ENCODE measurements around the gene TMEM30A.
A peak's percentile ranks its signal among the peaks of the same experiment; 100 is the strongest.

TMEM30A gene

DNA sequence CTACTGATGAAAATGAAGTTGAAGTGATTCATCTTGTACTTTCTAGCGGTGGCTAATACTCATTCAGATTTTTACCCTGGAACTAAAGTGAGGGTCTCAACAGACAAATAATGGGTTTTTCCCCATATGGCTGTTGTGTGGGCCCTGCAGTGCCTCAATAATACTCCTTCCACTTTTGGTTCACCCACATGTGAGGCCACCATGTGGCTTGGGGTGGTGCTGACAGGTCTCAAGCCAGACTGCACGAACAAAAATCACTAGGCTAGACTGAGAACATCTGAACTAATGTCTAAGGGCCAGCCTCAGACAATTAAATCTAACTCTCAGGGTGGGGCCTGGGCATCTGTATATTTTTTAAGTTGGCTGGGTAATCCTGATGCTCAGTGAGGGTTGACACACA is 70.9 kb downstream of the TMEM30A start:
- DNase-seq (ENCODE audit: low read depth), result no peak
- TF ChIP-seq CTCF (conservative IDR thresholded peaks at IDR 0.05; ENCODE audit: low read depth, low read length), result peak; percentile 8
- H3K4me3 ChIP-seq (ENCODE audit: low read length), result no peak overlapping the region

- DNase-seq (ENCODE audit: low read depth), result no peak
- no peak for TF ChIP-seq CTCF (conservative IDR thresholded peaks at IDR 0.05; ENCODE audit: low read depth, low read length)
- H3K4me3 ChIP-seq (ENCODE audit: low read length), result no peak overlapping the region
These were observed 71.5 kb downstream of the TMEM30A start for GRCh38 chr6:75213112-75213511.

DNA sequence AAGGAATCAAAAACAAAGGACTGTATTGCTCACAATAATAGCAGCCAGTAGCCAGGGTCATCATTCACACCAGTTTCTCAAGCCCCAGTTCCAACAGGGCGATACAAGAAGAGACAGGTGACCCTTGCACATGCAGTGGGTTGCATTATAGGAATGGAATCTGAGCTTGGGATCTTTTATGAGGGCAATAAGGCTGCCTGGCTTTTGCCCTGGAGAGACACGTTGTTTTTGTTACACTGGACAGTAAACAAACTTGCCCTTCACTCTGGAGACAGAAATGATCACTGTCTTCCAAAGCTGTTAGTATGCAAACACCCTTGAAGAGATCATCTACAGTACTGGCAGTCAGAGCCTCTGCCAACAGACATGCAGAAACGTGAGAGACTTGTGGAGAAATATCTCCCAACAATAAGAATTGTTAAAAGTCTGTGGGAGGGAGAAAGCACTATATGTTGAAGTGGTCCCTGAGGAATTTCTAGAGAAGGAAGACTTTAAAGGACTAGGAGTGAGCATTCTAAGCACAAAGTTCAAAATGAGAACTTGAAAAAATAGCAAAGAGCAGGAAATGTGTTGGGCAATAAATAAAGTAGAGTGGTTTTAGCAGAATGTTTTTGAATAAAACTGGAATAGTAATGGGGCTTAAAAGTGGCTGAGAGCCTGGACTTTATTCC is 72.5 kb downstream of the TMEM30A start:
- no peak for DNase-seq (ENCODE audit: low read depth)
- no peak overlapping the region for H3K4me3 ChIP-seq (ENCODE audit: low read length)
- TF ChIP-seq CTCF (conservative IDR thresholded peaks at IDR 0.05; ENCODE audit: low read depth, low read length), result no peak

DNA sequence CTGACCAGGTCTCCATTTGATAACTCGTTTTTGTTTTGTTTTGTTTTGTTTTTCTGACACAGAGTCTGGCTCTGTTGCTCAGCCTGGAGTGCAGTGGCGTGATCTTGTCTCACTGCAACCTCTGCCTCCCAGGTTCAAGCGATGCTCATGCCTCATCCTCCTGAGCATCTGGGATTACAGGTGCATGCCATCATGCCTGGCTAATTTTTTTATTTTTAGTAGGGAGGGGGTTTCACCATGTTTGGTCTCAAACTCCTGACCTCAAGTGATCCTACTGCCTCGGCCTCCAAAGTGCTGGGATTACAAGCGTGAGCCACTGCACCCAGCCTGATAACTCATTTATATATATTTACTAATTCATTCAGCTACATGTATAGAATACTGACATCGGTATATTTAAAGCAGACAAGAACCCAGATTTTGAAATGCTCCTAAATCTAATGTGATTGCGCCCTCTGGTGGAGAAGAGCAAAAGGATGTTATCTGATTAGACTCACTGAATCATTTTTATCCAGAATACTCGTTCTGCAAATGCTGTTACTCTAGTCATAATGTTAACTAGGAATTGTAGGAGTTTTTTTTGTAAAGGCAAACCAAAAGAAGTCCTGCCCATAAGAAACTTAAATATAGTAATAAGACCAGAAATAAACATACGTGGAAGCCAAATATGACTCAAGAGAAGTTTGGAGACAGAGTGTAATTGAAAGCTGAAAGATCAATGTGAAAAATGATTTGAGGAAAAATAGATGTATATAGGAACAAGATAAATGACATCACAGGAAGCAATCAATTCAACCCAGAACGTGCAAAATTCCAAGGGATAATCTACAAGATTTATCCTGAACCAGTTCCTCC is 73.5 kb downstream of the TMEM30A start:
- H3K4me3 ChIP-seq (ENCODE audit: low read length), result no peak overlapping the region

DNA sequence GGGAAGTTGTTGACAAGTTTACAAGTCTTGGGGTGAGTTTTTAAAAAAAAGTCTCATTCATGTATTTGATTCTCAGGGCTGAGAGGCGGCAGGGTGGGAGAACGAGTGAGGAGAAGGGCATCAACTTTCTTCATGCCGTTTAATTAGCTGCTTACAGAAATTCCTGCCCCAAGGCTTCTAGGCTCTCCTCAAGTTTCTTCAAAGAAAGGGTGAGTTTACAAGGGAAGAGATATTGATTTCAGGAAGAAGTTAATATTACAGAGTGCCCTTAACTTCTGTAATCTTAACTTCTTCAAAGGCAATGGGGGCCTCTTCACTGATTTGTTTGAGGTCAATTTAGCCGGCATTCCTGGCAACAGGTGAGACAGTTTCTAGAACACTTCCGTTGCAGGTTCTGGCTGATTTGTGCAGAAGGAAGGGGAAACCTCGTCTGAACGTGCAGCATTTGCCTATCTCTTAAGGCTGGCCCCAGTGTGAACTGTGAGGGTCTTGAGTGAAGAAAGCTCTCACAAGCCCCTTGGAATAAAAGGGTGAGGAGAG is 75.3 kb downstream of the TMEM30A start:
- DNase-seq (ENCODE audit: low read depth), result no peak
- no peak for TF ChIP-seq CTCF (conservative IDR thresholded peaks at IDR 0.05; ENCODE audit: low read depth, low read length)
- no peak overlapping the region for H3K4me3 ChIP-seq (ENCODE audit: low read length)

More for the DNA sequence above, 73.5 kb downstream of the TMEM30A start:
- peak; percentile 74 for TF ChIP-seq CTCF (conservative IDR thresholded peaks at IDR 0.05; ENCODE audit: low read depth, low read length)
- DNase-seq (ENCODE audit: low read depth), result no peak

GRCh38 chr6:75208298-75209183 is 76.1 kb downstream of the TMEM30A start:
- peak overlapping the region; percentile 19 for H3K4me3 ChIP-seq (ENCODE audit: low read length)
- peak; percentile 90 for TF ChIP-seq CTCF (conservative IDR thresholded peaks at IDR 0.05; ENCODE audit: low read depth, low read length)
- no peak for DNase-seq (ENCODE audit: low read depth)

Measured in retinal pigment epithelial cell (primary cell).